K562 (cell line): ENCODE data around the gene HRAS. TPM values are rescaled to one million over a fixed set of nuclear protein-coding genes. Genes with fewer than 3 reads are reported as not detected.

ENCODE experiments used
- ATAC-seq: fragments of 200-7000 bp; cut with Tn5 transposase; 3 replicates; pipeline ENCODE4 v1.9.1; 2020; ENCODE audit warnings: moderate library complexity
- Bru-seq: library from RNA; stranded (reverse); fragments of 400-500 nt; gene quantifications from one replicate; lab custom pipeline; 2021; lab: Mats Ljungman, UMichigan
- BruChase-seq, 2 experiments: library from RNA; stranded (reverse); fragments of 400-500 nt; gene quantifications; one replicate each; lab custom pipeline; 2021; lab: Mats Ljungman, UMichigan
- BruUV-seq: library from RNA; stranded (reverse); fragments of 400-500 nt; replicated peaks from 2 replicates; lab custom pipeline; 2021; lab: Mats Ljungman, UMichigan
- CTCF ChIA-PET: fragments of 300-600 bp; formaldehyde crosslinking; extraction: SDS; loops from one replicate; lab custom pipeline; 2021; ENCODE audit warnings: low intra/inter-chr PET ratio; lab: Yijun Ruan, JAX
- POLR2A ChIA-PET: fragments of 300-600, 350-650 bp; sonication (Branson Sonifier 250); formaldehyde crosslinking; extraction: SDS; loops from one replicate; lab custom pipeline; 2021; ENCODE audit warnings: antibody characterized with exemption, inconsistent platforms; lab: Yijun Ruan, JAX
- DNase-seq, 4 experiments: peaks; one replicate each; pipeline versions ENCODE4 v3.0.0 to v3.0.0-alpha.2; 2011 to 2018; ENCODE audit warnings: low spot score in 3 of 4, mixed read lengths in 3 of 4; ENCODE audit errors: extremely low read depth in 1 of 4
- FAIRE-seq: peaks from 2 replicates; lab custom pipeline; 2011; peaks lifted over from hg19 to GRCh38; lab: Jason Lieb, UNC
- H2AFZ ChIP-seq: 2 replicates; pipeline ENCODE4 v1.6.0; 2011; ENCODE audit warnings: low read depth, low read length, control low read depth, inconsistent platforms
- H3K27ac ChIP-seq: fragments of 200-600 bp; 3 replicates; pipeline ENCODE4 v1.8.0; 2011; ENCODE audit warnings: low read depth, mild to moderate bottlenecking, control low read depth, inconsistent platforms, low read length, moderate library complexity, mixed read lengths; ENCODE audit errors: extremely low read depth
- H3K27me3 ChIP-seq, 2 experiments: fragments of 300-600 bp in 1 of 2; 2 replicates in 1 of 2; 3 replicates in 1 of 2; pipeline versions ENCODE4 v1.6.0 to v1.8.0; 2011; ENCODE audit warnings: inconsistent platforms in 2 of 2, low read length in 2 of 2, mild to moderate bottlenecking in 1 of 2, mixed read lengths in 1 of 2, moderate library complexity in 1 of 2; ENCODE audit not compliant: control insufficient read depth in 2 of 2, insufficient read depth in 2 of 2
- H3K36me3 ChIP-seq: fragments of 300-600 bp; 3 replicates; pipeline ENCODE4 v1.8.0; 2011; ENCODE audit warnings: mild to moderate bottlenecking, low read length, inconsistent platforms; ENCODE audit not compliant: control insufficient read depth, insufficient read depth
- H3K4me1 ChIP-seq, 2 experiments: fragments of 200-600 bp in 1 of 2; replicated peaks in 1 of 2; 2 replicates in 1 of 2; 3 replicates in 1 of 2; pipeline versions ENCODE4 v1.5.1 to v1.8.0; 2011; ENCODE audit warnings: inconsistent platforms in 2 of 2, low read length in 2 of 2, mild to moderate bottlenecking in 1 of 2, mixed read lengths in 1 of 2, moderate library complexity in 1 of 2; ENCODE audit not compliant: control insufficient read depth in 2 of 2, insufficient read depth in 2 of 2
- H3K4me2 ChIP-seq: 2 replicates; pipeline ENCODE4 v1.6.1; 2011; ENCODE audit warnings: low read length, control low read depth, inconsistent platforms, mixed read lengths; ENCODE audit not compliant: insufficient read depth
- H3K4me3 ChIP-seq: fragments of 200-600 bp; sonication (generic), shearing (Covaris generic); 2 replicates; pipeline ENCODE4 v1.5.1; 2016; ENCODE audit warnings: control low read depth, inconsistent platforms
- H3K79me2 ChIP-seq: fragments of 200-600 bp; 3 replicates; pipeline ENCODE4 v1.8.0; 2011; ENCODE audit warnings: low read length, inconsistent platforms; ENCODE audit not compliant: control insufficient read depth, insufficient read depth
- H3K9ac ChIP-seq, 2 experiments: 2 replicates each; pipeline versions ENCODE4 v1.6.0 to v1.6.1; 2011; ENCODE audit warnings: low read depth in 2 of 2, low read length in 2 of 2, control low read depth in 1 of 2, inconsistent platforms in 1 of 2, mild to moderate bottlenecking in 1 of 2, mixed read lengths in 1 of 2; ENCODE audit not compliant: insufficient read depth in 1 of 2
- H3K9me1 ChIP-seq: one replicate; pipeline ENCODE4 v1.6.0; 2011; ENCODE audit warnings: inconsistent platforms, mild to moderate bottlenecking, low read length, moderate library complexity; ENCODE audit not compliant: control insufficient read depth, insufficient read depth
- H3K9me3 ChIP-seq: replicated peaks from 2 replicates; pipeline ENCODE4 v1.5.1; 2011; ENCODE audit warnings: low read depth, low read length, inconsistent platforms; ENCODE audit not compliant: control insufficient read depth, insufficient read depth
- H4K20me1 ChIP-seq: replicated peaks from 2 replicates; pipeline ENCODE4 v1.6.1; 2011; ENCODE audit warnings: low read length, inconsistent platforms, mixed read lengths; ENCODE audit not compliant: control insufficient read depth, insufficient read depth
- CHD4 ChIP-seq: fragments of 200-600 bp; sonication (generic); IDR thresholded peaks from 3 replicates; pipeline ENCODE4 v1.6.1; 2012; ENCODE audit warnings: low read depth, mild to moderate bottlenecking, mixed read lengths, low read length, inconsistent platforms; ENCODE audit not compliant: insufficient read depth, insufficient replicate concordance, poor library complexity, severe bottlenecking
- CTBP1 ChIP-seq: fragments of 450-650 bp; IDR thresholded peaks from 2 replicates; pipeline ENCODE4 v1.6.1; 2016; ENCODE audit warnings: borderline replicate concordance
- ELF2 ChIP-seq: fragments of 250-450 bp; sonication (Bioruptor Pico); IDR thresholded peaks from 2 replicates; pipeline ENCODE4 v1.5.0; 2021; ENCODE audit warnings: mild to moderate bottlenecking
- FOXP4 ChIP-seq: sonication (generic); formaldehyde crosslinking; IDR thresholded peaks from 2 replicates; pipeline ENCODE4 v1.8.0; 2022; ENCODE audit warnings: mild to moderate bottlenecking, missing genetic modification reagents, borderline replicate concordance
- POLR2AphosphoS2 ChIP-seq: IDR thresholded peaks from 2 replicates; pipeline ENCODE4 v1.6.1; 2012; ENCODE audit warnings: low read length, improper control_type of control experiment
- POLR3A ChIP-seq: IDR thresholded peaks from 2 replicates; pipeline ENCODE4 v1.6.1; 2011; ENCODE audit warnings: borderline replicate concordance, mild to moderate bottlenecking, moderate library complexity; ENCODE audit not compliant: insufficient read length, insufficient read depth; ENCODE audit errors: extremely low read depth
- ZBTB17 ChIP-seq: fragments of 450-650 bp; formaldehyde crosslinking; IDR thresholded peaks from 2 replicates; pipeline ENCODE4 v1.4.0; 2020; ENCODE audit warnings: mild to moderate bottlenecking
- ZNF274 ChIP-seq: IDR thresholded peaks from 2 replicates; pipeline ENCODE4 v1.6.1; 2011; ENCODE audit warnings: low read depth, mild to moderate bottlenecking, low read length, moderate library complexity, borderline replicate concordance
- ZNF57 ChIP-seq: fragments of 450-650 bp; formaldehyde crosslinking; IDR thresholded peaks from 2 replicates; pipeline ENCODE4 v1.4.0; 2020; ENCODE audit warnings: mild to moderate bottlenecking, moderate library complexity
- WGBS: fragments of 100-300 bp; shearing (Covaris generic); methylation state at CpG from one replicate; pipeline ENCODE4 v1.1.6; 2016; ENCODE audit warnings: low coverage, mixed read lengths; ENCODE audit not compliant: insufficient coverage; ENCODE audit errors: missing lambda C conversion rate; 5-methylcytosine and 5-hydroxymethylcytosine counted together
- in situ Hi-C: fragments of 300-500 bp; cut with MboI; formaldehyde crosslinking; loops from 4 replicates; pipeline ENCODE4 v1.15.0; 2018; ENCODE audit warnings: inconsistent platforms, mixed read lengths
- intact Hi-C: fragments of 100-400 bp; cut with micrococcal nuclease; formaldehyde crosslinking; loops from 2 replicates; pipeline ENCODE4 v1.14.2; 2022
- long read RNA-seq, 3 experiments: library from polyadenylated mRNA in 2 of 3; library from RNA in 1 of 3; unstranded in 2 of 3; stranded (forward) in 1 of 3; transcript quantifications; one replicate each; pipeline ENCODE4 v2.0.0, GENCODE V29; 2019 to 2022
- polyA minus RNA-seq, 3 experiments: library from RNA; depleted of rRNA, polyadenylated mRNA; stranded (reverse); fragments of >200 nt; gene quantifications; 2 replicates each; pipeline ENCODE4 v1.2.3, GENCODE V29; 2011
- polyA plus RNA-seq, 8 experiments: library from polyadenylated mRNA; depleted of rRNA in 4 of 8; stranded (reverse) in 5 of 8; unstranded in 3 of 8; fragments of >200 nt; fragmentation: Nextera tagmentation in 2 of 8; fragmentation: Illumina TruSeq in 1 of 8; extraction: Ambion mirVana in 2 of 8; extraction: Trizol in 1 of 8; gene quantifications; 2 replicates each; pipeline versions ENCODE4 v1.2.1 to v1.2.3, GENCODE V29; 2011 to 2014; ENCODE audit warnings: inconsistent platforms in 1 of 8, missing spikeins in 1 of 8
- total RNA-seq, 7 experiments: library from RNA; depleted of rRNA in 6 of 7; stranded (reverse); fragments of >200 nt in 6 of 7; fragmentation: Illumina TruSeq in 2 of 7; extraction: Trizol in 2 of 7; gene quantifications; 2 replicates each; pipeline versions ENCODE4 v1.2.1 to v1.2.3, GENCODE V29; 2011 to 2021; ENCODE audit warnings: low replicate concordance in 1 of 7
- TF ChIP-seq, protein P1 (sequence below): fragments of 450-650 bp; formaldehyde crosslinking; conservative IDR thresholded peaks from 2 replicates; pipeline ENCODE4 v1.4.0; 2022; ENCODE audit warnings: mild to moderate bottlenecking, missing genetic modification characterization

Gene HRAS
- 31.9 and 88.4 TPM in 2 replicates for total RNA-seq (2011; cell fraction: chromatin; rRNA removed; ENCODE audit: low replicate concordance)
- total RNA-seq (2011; cell fraction: nucleolus; rRNA removed) = 70.2 and 80.9 TPM in 2 replicates
- 37.3 and 47.9 TPM in 2 replicates for total RNA-seq (2011; cell fraction: nucleoplasm; rRNA removed)
- total RNA-seq (2014; rRNA removed) (73.5 and 75.9 TPM in 2 replicates), total RNA-seq (2014; rRNA removed; fragmentation: Illumina TruSeq; extraction: Trizol) (11.3 and 16.8 TPM in 2 replicates), total RNA-seq (2015; rRNA removed; fragmentation: Illumina TruSeq; extraction: Trizol) (41.3 and 43.3 TPM in 2 replicates), total RNA-seq (2021) (64.9 and 68.5 TPM in 2 replicates), polyA plus RNA-seq (2011; rRNA removed) (29.6 and 34.9 TPM in 2 replicates), polyA plus RNA-seq (2014; fragmentation: Illumina TruSeq; extraction: Trizol) (28.0 and 46.2 TPM in 2 replicates), polyA plus RNA-seq (2014; fragmentation: Nextera tagmentation; extraction: Ambion mirVana) (1 to 10 TPM; 2.8 to 5.8 TPM), polyA plus RNA-seq (2014; rRNA removed) (52.0 and 61.3 TPM in 2 replicates), polyA minus RNA-seq (2011; rRNA and poly(A)+ RNA removed) (17.3 and 37.2 TPM in 2 replicates), Bru-seq, nascent RNA (percentile 63 among the genes with signal in this experiment), BruChase-seq, experiment 1, labeled RNA remaining after a 2-hour chase (percentile 58 among the genes with signal in this experiment), BruChase-seq, experiment 2, labeled RNA remaining after a 6-hour chase (percentile 66 among the genes with signal in this experiment)
- polyA plus RNA-seq (2011; cell fraction: cytosol; rRNA removed) = 39.3 and 69.6 TPM in 2 replicates
- polyA plus RNA-seq (2011; cell fraction: nucleus; rRNA removed) = 98.3 and 113 TPM in 2 replicates
- polyA plus RNA-seq (2012) = 47.4 and 91.9 TPM in 2 replicates
- 18.2 and 20.6 TPM in 2 replicates for polyA minus RNA-seq (2011; cell fraction: cytosol; rRNA and poly(A)+ RNA removed)
- 13.1 and 25.3 TPM in 2 replicates for polyA minus RNA-seq (2011; cell fraction: nucleus; rRNA and poly(A)+ RNA removed)
- long read RNA-seq, experiment 1, transcript HRAS-201 (6 exons, 894 nt) = major isoform, 49 of 132 reads
- long read RNA-seq, experiment 1, transcript HRAS-204 (6 exons, 1,233 nt) = minor isoform, 5 of 132 reads
- long read RNA-seq, experiment 1, partial matches to known transcripts = 56 of 132 reads
- long read RNA-seq, experiment 1, other reads (novel, unspliced or antisense) = 16 of 132 reads
- long read RNA-seq, experiment 2, transcript HRAS-205 (5 exons, 1,151 nt) = minor isoform, 7 of 82 reads
- long read RNA-seq, experiment 2, transcript HRAS-201 (6 exons, 894 nt) = major isoform, 41 of 82 reads
- long read RNA-seq, experiment 2, partial matches to known transcripts = 16 of 82 reads
- long read RNA-seq, experiment 2, other reads (novel, unspliced or antisense) = 13 of 82 reads
- long read RNA-seq, experiment 3, transcript HRAS-201 (6 exons, 894 nt) = major isoform, 6 of 12 reads
- long read RNA-seq, experiment 3, partial matches to known transcripts = 2 of 12 reads
- long read RNA-seq, experiment 3, other reads (novel, unspliced or antisense) = 2 of 12 reads

- Histone ChIP-seq H3K4me3 (peak within 1 kb of the TSS; percentile 78), H3K4me1 (peaks cover 22 to 82% of the 10 kb centered on the region in 2 experiments), H3K9me1 (peaks cover 3% of the 10 kb centered on the region), H3K27ac (peak within 1 kb of the TSS; percentile 72), H3K27me3 (no peaks in the 10 kb centered on the region), H3K9ac (peak within 1 kb of the TSS; percentile 78 to 95), H3K9me3 (no peaks in the 10 kb centered on the region), H2AFZ (peak within 1 kb of the TSS; percentile 75; the same call in 1 of the 2 replicates), H4K20me1 (0 out of 2 replicates have a peak, but pooled peaks cover 4% of the 10 kb centered on the region), H3K79me2 (peaks cover 17% of the 10 kb centered on the region), H3K4me2 (peak within 1 kb of the TSS; percentile 78), H3K36me3 (peaks cover 33% of the 10 kb centered on the region; the same call in 1 of the 3 replicates)
- ATAC-seq = peak; percentile 95
- 4% methylated on average over 53 of the region's 97 CpGs for WGBS
- FAIRE-seq = peak; percentile 67
- BruUV-seq = TSS peak; percentile 78
- in situ Hi-C loops = no loop called here
- intact Hi-C loops = no loop called here
- POLR2A ChIA-PET = interaction anchor here (0.5 to 1.2 kb wide), 7 partner anchors 17 to 273 kb away, joined by 3 to 5 read pairs (median 4); partner anchors contain the start of gene TMEM80
- CTCF ChIA-PET = interaction anchor here (0.6 kb wide), 1 partner anchor 32 kb away, joined by 5 read pairs; no protein-coding TSS in a partner anchor
- DNase-seq = peak; percentile 96 to 100 (median 99)
- TF ChIP-seq ZNF57 (CRISPR knock-in tag) = no peak
- TF ChIP-seq CTBP1 = peak; percentile 68
- TF ChIP-seq ELF2 (CRISPR knock-in tag) = no peak
- no peak for TF ChIP-seq POLR3A
- TF ChIP-seq, protein P1, sequence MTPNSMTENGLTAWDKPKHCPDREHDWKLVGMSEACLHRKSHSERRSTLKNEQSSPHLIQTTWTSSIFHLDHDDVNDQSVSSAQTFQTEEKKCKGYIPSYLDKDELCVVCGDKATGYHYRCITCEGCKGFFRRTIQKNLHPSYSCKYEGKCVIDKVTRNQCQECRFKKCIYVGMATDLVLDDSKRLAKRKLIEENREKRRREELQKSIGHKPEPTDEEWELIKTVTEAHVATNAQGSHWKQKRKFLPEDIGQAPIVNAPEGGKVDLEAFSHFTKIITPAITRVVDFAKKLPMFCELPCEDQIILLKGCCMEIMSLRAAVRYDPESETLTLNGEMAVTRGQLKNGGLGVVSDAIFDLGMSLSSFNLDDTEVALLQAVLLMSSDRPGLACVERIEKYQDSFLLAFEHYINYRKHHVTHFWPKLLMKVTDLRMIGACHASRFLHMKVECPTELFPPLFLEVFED = no peak
- no peak for TF ChIP-seq ZNF274
- no peak for TF ChIP-seq POLR2AphosphoS2
- no peak for TF ChIP-seq FOXP4 (CRISPR knock-in tag)
- TF ChIP-seq ZBTB17 (CRISPR knock-in tag) = no peak
- TF ChIP-seq CHD4 = no peak
Measured at GRCh38 chr11:535519-536454, at the start of gene HRAS. HRAS (minus strand) TSS chr11:535576.
